HG03432 (cell line): ENCODE results near the gene C13orf46.

Experiments
- ATAC-seq: cut with Tn5 transposase; IDR thresholded peaks from one replicate; pipeline ENCODE4 v1.9.1; 2021; ENCODE audit warnings: mild to moderate bottlenecking, moderate library complexity; ENCODE audit not compliant: unreplicated experiment

Gene C13orf46

DNA sequence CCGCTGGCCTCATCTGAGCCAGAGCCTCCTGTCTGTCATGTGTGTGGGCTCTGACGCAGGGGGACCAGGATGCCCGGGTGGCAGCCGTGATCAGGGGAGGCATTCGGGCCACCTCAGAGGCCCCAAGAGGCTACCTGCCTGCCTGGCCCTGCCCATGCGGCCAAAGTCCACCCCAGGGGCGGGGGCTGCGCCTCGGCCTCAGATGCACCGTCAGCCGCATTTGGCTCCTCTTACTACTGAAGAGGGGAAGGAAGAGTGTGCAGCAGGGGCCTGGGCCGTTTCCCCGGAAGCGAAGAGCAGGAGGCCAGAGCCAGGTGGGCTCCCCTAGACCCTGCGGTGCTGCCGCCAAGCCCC lies 34.0 kb downstream of the C13orf46 start:
- no peak for ATAC-seq

DNA sequence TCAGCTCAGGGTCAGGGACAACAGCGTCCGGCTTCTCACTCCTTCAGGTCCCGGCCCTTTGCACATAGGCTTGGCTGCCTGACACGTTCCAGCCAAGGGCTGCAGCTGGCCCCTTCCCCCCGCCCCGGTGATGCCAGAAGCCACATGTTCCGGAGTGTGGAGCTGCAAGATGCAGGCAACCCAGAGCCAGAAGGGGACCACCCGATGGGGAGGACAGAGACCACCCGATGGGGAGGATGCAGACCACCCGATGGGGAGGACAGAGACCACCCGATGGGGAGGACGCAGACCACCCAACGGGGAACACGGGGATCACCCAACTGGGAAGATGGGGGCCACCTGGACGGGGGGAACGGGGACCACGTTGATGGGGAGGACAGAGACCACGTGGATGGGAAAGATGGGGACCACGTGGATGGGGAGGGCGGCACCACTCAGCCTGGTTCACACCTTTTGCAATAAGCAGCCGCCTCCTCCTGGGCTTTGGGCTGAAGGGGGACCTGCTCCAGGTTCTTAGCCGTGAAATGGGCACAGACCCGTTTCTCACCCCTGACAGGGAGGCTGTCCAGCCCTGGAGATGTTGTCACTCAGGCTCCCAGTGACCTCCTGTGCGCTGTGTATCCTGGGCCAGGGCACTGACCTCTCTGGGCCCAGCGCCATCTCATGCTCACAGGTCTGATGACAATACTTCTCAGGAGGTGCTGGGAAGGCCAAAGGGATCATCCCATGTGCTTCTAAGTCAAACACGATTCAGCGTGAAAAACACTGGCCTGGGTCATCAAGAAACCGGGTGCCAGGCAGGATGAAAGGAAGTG lies 34.5 kb downstream of the C13orf46 start:
- no peak for ATAC-seq

DNA sequence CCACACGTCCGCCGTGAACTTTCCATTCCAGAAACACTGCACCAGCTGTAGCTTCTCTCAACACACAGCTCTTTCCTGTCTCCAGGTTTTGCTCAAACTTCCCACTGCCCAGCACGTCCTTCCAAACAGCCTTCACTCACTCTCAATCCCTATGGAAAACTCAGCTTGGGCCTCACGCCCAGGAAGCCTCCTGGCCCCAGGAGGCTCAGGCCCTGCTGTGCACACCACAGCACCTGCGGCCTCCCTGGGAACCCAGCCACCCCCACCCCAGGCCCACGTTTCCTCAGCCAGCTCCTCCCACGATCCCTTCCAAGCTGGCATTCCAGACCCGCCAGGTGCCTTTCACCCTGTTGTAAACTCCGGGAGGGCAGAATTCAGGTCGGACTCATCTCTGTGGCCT lies 35.2 kb downstream of the C13orf46 start:
- ATAC-seq, result no peak

DNA sequence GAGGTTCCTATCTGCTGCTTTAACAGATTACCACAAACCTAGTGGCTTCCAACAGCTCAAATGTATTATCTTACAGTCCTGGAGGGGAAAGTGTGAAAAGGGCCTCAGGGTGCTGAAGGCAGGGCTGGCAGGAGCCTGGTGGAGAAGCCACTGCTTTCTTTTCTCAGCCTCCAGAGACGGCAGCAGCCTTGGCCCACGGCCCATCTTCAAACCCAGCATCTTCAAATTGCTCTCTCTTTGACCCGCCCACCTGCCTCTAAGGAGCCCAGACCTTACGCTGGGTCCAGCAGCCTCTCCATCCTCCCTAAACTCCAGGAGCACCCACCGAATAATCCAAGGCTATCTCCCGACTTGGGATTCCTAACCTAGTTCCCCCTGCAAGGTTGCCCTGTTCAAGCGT lies 35.6 kb downstream of the C13orf46 start:
- no peak for ATAC-seq

DNA sequence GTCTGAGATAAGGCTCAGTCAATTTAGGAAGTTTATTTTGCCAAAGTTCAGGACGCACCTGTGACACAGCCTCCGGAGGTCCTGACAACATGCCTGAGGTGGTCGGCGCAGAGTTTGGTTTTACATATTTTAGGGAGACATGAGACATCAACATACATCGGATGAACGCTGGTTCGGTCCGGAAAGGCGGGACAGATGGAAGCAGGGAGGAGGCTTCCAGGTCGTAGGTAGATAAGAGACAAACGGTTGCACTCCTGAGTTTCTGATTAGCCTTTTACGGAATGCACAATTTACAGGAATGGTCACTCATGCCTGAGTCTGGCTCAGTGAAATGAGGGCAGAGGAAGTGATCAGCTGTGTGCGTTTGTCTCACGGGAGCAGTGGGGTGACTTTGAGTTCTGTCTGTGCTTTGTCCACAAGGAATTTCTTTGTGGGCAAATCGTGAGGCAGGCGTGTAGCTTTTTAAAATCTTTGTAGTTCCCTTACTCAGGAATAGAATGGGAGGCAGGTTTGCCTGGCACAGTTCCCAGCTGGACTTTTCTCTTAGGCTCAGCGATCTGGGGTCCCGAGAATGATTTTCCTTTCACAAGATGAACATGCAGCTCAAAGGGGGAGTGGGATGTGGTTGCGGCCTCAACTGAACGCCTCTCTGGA lies 36.2 kb downstream of the C13orf46 start:
- no peak for ATAC-seq

DNA sequence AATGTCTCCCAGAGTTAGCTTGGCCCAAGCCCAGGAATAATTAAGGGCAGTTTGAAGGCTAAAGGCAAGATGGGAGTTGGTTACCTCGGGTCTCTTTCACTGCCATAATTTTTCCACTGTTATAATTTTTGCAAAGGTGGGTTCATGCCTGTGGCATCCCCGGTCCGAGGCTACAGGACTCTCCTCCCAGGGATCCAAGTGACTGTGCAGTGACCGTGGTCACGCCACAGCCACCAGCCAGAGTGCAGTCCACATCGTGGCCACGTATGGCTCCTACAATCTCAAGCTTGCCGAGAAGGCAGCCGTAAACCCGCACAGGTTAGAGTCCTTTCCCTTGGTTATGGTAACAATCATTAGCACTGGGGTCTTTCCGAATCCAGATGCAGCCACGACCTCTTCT lies 36.8 kb downstream of the C13orf46 start:
- ATAC-seq, result no peak

DNA sequence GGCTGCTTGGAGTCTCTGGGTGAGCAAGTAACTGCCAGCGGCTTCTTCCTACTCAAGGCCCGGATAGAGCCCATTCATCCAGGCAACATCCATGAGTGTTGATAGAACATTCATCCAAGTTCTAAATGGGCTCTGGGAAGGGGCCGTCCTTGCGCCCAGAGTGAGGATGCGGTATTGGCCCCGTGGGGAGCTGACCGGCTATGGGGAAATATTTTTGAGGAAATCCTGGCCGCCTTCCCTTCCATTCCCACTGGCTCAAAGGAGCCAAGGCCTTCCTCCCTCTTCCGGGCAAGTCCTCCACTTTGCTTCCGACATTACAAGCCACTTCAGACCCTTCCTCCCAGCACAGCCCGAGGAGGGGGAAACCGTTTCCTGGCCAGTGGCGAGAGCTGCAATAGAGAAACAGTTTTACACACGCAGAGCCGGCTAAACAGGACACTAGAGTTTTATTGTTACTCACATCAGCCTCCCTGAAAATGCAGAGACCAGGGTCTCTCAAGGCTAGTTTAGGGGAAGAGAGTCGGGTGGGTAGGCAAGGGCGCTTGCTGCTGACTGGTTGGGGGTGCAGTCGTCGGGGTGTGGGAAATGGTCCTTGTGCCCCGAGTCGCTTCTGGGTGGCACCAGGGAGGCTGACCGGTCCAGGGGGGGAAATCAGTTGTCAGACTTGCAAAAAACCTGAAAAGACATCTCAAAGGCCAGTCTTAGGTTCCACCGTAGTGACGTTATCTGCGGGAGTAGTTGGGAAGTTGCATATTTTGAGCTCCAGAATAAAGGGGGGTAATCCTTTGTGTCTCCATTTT lies 37.5 kb downstream of the C13orf46 start:
- ATAC-seq, result no peak

DNA sequence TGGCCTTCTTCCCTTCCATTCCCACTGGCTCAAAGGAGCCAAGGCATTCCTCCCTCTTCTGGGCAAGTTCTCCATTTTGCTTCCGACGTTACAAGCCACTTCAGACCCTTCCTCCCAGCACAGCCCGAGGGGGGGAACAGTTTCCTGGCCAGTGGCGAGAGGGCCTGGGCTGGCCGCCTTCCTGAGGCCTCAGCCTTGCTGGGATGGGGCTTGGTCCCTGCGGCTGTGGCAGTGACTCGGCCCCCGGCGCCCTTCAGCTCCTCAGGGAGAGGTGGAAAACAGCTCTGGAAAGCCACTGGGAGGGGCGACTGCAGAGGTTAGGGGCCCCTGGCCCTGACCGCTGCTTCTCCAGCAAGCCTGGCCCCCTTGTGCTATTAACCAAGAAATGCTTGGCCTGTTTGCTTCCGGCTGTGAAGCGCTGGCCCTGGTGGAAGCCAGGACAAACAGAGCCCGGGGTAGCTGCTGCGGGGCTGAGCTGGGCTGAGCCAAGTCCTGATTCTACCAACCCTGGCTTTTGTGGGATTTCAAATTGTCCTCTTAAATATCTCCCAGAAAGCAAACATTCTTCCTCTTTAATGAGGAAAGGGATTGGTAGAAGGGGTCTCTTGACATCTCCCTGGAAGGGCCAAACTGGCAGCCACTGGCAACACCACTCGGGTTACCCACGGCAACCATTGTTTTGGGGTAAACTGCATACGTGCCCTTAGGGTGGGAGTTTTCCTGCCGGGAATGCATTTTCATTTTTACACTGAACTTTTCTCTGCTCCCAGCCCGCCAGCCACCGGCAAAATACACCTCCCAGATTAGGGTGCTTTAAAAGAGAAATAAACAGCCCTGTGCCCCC lies 38.7 kb downstream of the C13orf46 start:
- no peak for ATAC-seq

DNA sequence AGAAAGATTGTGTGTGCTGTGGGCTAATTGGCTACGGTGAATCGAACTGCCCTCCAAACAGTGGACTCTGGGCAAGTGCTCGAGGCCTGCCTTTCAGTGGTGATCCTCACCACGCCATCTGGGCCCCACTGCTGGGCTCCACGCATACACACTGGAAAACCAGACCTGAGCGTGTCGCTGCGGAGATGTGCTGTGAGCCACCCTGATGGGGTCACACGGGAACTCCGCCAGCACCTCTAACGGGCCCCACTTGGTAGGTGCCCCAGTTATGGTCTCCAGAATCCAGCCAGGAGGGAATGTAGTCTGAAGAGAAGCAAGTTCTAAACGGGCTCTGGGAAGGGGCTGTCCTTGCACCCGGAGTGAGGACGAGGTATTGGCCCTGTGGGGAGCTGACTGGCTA lies 39.3 kb downstream of the C13orf46 start:
- no peak for ATAC-seq

DNA sequence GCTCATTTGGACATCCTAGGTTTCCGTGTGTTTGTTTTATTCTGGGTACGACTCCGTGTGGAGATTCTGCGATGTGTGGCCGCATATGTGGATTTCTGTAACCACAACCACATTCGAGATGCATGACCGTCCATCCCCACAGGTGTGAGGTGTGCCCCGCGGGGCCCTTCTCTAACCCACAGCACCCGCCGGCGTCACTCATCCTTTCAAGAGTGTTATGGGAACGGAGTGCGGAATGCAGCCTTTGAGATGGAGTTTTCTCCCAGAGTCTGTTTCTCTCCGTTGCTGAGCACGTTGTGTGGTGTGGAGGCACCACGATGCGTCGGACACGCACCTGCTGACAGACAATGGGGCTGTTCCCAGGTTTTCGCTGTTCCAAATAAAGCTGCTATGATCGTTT lies 40.0 kb downstream of the C13orf46 start:
- ATAC-seq, result no peak

DNA sequence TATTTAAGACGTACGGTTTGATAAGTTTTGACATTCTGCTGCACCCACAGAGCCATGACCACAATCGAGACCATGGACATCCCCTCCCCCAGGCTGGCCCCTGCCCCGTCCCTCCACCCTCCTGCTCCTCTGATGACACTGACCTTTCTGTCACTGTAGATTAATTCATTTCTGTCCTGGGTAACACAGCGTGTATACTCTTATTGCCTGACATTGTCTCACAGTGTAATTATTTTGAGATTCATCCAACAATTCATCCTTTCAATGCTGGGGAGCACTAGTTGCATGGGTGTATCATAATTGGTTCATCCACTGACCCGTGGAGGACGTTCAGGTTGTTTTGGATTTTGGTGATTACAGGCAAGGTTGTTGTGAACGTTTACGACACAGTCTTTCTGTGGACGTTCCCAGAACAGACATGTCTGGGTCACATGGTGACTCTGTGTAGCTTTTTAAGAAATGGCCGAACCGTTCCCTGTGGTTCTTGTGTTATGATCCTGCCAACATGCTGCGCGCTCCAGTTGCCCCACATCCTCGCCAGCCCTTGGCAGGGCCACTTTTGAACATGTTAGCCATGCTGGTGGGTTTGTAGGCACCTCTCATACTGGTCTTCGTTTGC lies 41.9 kb downstream of the C13orf46 start:
- ATAC-seq, result no peak

DNA sequence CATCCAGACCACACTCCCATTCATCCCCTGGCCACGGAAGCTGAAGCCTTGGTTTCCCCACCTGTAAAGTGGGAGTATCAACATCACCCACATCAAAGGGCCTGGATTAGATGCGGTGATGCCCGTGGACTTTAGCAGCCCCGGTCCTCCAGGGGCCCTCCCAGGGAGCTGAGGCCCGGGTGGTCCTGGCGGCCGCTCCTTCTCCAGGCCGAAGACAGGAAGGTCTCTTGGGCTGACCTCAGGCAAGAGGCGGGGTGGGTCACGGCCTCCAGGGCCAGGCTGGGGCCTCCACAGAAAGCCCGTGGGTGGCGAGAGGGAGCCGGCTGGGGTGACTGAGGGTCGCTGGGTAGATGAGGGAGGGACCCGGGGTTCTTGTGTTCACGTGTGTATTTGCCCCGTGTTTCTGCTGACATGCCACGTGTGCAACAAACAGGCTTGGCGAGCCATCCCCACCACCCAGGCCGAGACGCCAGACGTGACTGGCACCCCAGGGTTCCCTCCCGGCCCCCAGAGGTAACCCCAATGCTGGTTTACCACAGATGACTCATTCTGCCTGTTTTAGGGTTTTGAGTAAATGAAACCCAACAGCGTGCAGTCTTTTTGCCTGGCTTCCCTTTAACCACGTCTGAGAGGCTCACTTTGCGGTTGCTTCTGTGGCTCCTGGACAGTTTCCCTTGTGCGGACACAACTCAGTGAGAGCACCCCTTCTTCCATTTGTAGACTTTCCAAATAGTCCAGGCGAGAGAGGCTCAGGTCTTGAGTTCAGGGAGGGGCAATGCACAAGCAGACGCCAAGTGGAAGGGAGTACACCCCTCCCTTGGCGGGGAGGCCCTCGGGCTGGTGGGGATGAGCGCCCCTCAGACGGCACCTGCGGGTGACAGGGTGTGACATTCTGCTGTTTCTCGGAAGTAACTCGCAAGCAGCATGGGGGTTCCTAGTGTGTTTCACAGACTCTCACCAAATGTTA lies 42.9 kb downstream of the C13orf46 start:
- peak; percentile 59 for ATAC-seq

DNA sequence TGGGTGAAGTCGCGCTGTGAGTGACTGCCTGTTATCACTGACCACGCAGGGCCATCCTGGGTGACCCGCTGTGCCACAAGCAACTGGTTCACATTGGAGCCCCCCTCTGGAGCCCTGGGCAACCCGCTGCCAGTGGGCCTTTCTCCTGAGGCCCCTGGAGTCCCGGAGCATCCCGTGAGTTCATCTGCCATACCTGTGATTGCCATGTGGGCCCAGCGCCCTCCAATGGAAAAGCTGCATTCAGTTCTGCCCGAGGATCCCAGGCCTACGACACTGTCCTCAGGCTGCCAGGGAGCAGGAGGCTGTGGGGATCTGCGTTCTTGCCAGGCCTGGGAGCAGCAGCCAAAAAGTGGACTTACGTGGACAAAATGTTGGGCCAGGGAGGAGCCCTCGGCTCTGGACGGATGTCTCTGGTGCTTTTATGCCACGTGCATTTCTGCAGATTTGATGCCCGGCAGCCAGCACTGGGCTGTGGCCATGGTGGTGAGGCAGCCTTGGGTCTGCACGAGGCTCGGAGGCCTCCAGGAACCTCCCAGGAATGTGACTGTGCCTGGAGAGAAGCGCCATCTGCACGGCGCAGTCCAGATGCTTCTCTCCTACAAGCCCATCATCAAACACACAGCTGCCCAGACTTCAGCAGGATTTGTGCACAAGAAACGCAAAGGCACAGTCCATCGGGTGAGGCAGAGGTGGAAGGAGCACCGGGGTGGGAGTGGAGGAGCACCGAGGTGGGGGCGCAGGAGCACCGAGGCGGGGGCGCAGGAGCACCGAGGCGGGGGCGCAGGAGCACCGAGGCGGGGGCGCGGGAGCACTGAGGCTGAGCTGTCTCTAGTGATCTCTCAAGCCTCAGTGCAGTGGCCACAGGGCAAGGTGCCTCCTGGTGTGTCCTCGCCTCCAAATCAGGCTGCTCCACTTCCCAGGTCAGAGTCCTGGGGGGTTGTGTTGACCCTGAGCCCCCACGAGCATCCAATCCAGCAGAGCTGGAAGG lies 44.0 kb downstream of the C13orf46 start:
- no peak for ATAC-seq

DNA sequence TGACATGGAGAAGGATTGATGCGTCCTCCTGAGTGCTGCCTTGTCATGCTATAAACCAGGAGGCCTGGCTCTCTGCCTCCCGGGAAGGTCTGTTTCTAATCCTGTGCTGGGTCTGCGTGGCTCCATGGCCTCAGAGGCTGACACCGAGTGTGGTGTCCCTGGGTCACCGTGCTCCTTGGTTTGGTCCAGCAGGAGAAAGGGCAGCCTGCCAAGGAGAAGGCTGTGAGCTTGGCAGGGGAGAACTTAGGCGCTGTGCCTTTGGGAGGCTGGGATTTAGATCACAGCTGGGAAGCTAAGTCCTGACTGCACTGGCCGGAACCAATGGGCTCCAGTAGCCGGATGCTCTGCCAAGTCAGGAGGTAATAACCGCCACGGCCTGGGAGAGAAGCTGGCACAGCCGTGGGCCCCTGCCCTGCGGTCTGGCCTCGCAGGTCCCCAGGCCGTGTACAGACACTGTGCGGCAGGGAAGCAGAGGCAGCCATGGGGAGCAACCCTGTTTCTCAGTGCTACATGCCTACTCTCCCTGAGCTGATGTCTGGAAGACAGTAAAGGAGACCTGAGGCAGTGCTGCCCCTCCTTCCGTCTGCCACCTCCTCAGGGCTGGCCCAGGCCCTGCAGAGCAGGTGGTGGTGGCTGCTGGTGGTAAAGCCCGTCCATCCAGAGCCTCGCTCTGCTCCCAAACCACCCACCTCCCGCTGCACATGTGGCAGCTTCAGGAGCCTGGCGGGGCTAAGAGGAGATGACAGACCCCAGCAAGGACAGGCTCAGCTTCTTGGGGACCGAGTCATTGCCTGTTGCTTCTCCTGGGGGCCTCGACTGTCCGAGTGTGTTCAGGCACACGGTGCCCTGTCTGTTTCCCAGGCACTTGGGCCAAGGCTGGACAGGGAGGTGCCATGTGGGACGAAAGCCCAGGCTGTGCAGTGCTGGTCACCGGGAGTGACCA lies 44.9 kb downstream of the C13orf46 start:
- no peak for ATAC-seq

DNA sequence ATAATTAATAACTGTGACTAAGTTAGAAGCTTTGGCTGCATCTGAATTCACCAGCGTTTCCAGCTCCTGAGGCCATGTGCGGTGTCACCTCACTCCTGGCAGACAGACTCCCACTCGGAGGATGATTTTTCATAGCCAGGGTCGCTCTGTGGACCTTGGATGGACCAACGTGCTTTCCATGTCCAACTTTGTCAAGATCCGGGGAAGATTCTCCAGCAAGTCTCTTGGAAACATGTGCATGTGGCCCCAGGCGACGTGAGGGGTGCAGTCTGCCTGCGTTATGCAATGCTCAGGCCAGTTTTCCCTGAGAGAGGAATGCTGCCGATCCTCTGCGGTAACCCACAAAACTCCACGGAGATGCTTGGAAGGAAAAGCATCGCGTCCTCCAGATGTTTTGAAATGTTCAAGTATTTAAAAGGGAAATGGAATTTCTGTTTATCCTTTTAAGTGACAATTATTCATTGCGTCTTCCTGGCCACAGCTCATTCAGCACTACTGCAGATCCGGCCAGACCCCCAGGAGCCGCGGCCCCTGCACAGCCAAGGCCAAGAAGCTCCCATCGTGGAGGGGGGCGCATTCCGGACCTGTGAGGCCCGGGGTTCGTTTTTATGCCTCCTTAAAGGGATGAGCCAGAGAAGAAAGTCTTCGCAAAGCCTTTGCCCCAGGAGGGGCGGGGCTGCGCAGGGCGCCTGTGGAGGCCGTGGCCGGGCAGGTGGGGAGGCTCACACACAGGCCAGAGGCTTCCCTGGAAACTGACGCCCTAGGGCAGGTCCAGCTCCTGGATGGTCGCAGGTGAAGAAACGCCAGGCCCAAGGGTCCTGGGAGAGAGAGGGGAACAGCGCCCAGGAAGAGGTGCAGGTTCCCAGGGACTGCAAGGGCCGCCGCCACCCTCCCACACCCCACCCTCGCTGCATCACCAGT lies 46.0 kb downstream of the C13orf46 start:
- no peak for ATAC-seq
